Thymus (tissue), 11 donors: ENCODE data around the gene BBS12. TPM values are rescaled to one million over a fixed set of nuclear protein-coding genes. Genes with fewer than 3 reads are reported as not detected.
A peak's percentile ranks its signal among the peaks of the same experiment; 100 is the strongest.

Experiments
- DNase-seq, 9 donors: peaks; one replicate each; pipeline ENCODE4 v3.0.0-alpha.2; 2013; ENCODE audit warnings: low spot score in 9 of 9, low read depth in 6 of 9, missing footprints in 1 of 9
- H3K27ac ChIP-seq, 2 donors: one replicate each; pipeline ENCODE4 v1.5.1; 2013; ENCODE audit warnings: control low read depth in 1 of 2, low read depth in 1 of 2, low read length in 1 of 2, mild to moderate bottlenecking in 1 of 2, moderate library complexity in 1 of 2
- H3K27me3 ChIP-seq, 2 donors: one replicate each; pipeline ENCODE4 v1.5.1; 2013; ENCODE audit warnings: low read length in 1 of 2; ENCODE audit not compliant: control insufficient read depth in 2 of 2, insufficient read depth in 1 of 2
- H3K36me3 ChIP-seq, 2 donors: one replicate each; pipeline ENCODE4 v1.5.1; 2013; ENCODE audit warnings: low read length in 1 of 2, mild to moderate bottlenecking in 1 of 2, moderate library complexity in 1 of 2; ENCODE audit not compliant: control insufficient read depth in 2 of 2, insufficient read depth in 2 of 2
- H3K4me1 ChIP-seq, 2 donors: one replicate each; pipeline ENCODE4 v1.5.1; 2013; ENCODE audit warnings: low read length in 2 of 2; ENCODE audit not compliant: control insufficient read depth in 2 of 2, insufficient read depth in 2 of 2
- H3K4me3 ChIP-seq, 2 donors: one replicate each; pipeline ENCODE4 v1.5.1; 2013; ENCODE audit warnings: low read length in 2 of 2, control low read depth in 1 of 2, mild to moderate bottlenecking in 1 of 2
- H3K9me3 ChIP-seq, 2 donors: one replicate each; pipeline ENCODE4 v1.5.1; 2013; ENCODE audit warnings: low read length in 1 of 2, mild to moderate bottlenecking in 1 of 2; ENCODE audit not compliant: control insufficient read depth in 2 of 2, insufficient read depth in 1 of 2
- WGBS: extraction: QIAGEN DNeasy Blood & Tissue Kit; methylation state at CpG from one replicate; pipeline ENCODE4 v1.1.7; 2013; 5-methylcytosine and 5-hydroxymethylcytosine counted together
- polyA plus RNA-seq: library from polyadenylated mRNA; stranded (reverse); fragments of 200-250 nt; gene quantifications from one replicate; pipeline ENCODE4 v1.2.3, GENCODE V29; 2013
- total RNA-seq: library from RNA; stranded (reverse); fragments of 120-200 nt; gene quantifications from one replicate; pipeline ENCODE4 v1.2.4, GENCODE V29; 2013
- donor health status: healthy.

Gene BBS12
- total and polyA plus RNA-seq, 2 donors = 3.3 to 3.9 TPM

- no peaks in the 10 kb centered on the region for H3K9me3 ChIP-seq
- no peak overlapping the region for H3K4me3 ChIP-seq
- H3K36me3 ChIP-seq = no peaks in the 10 kb centered on the region
- no peak overlapping the region for H3K27ac ChIP-seq
- peak in 5 of 9 donors; percentile 4 to 58 (median 21) for DNase-seq
- no peaks in the 10 kb centered on the region for H3K4me1 ChIP-seq
- 51% methylated on average over 2 of the region's 2 CpGs for WGBS
- H3K27me3 ChIP-seq = no peaks in the 10 kb centered on the region
Measured at GRCh38 chr4:122758033-122758432, 25.5 kb downstream of the BBS12 start.

- no peak overlapping the region for H3K27ac ChIP-seq
- no peaks in the 10 kb centered on the region for H3K36me3 ChIP-seq
- no peak for DNase-seq
- H3K4me3 ChIP-seq = no peak overlapping the region
- no peaks in the 10 kb centered on the region for H3K27me3 ChIP-seq
- no peaks in the 10 kb centered on the region for H3K9me3 ChIP-seq
- 72% methylated on average over 3 of the region's 3 CpGs for WGBS
- H3K4me1 ChIP-seq = no peaks in the 10 kb centered on the region
Measured at GRCh38 chr4:122759639-122760310, 27.3 kb downstream of the BBS12 start.

GRCh38 chr4:122762520-122762919 is 30.0 kb downstream of the BBS12 start:
- Histone ChIP-seq H3K9me3 (no peaks in the 10 kb centered on the region), H3K36me3 (no peaks in the 10 kb centered on the region), H3K27me3 (no peaks in the 10 kb centered on the region), H3K4me1 (no peaks in the 10 kb centered on the region), H3K27ac (no peak overlapping the region), H3K4me3 (no peak overlapping the region)
- 6% methylated on average over 2 of the region's 2 CpGs for WGBS
- peak in 4 of 9 donors; percentile 1 to 49 (median 22) for DNase-seq

GRCh38 chr4:122762966-122763716 is 30.6 kb downstream of the BBS12 start:
- Histone ChIP-seq H3K27me3 (no peaks in the 10 kb centered on the region), H3K27ac (no peak overlapping the region), H3K4me1 (no peaks in the 10 kb centered on the region), H3K9me3 (no peaks in the 10 kb centered on the region), H3K36me3 (no peaks in the 10 kb centered on the region), H3K4me3 (no peak overlapping the region)
- WGBS = 94% methylated on average over 14 of the region's 14 CpGs
- no peak for DNase-seq

GRCh38 chr4:122764071-122764820 is 31.7 kb downstream of the BBS12 start:
- 97% methylated on average over 5 of the region's 5 CpGs for WGBS
- DNase-seq = no peak
- H3K4me1 ChIP-seq = no peaks in the 10 kb centered on the region
- no peaks in the 10 kb centered on the region for H3K27me3 ChIP-seq
- H3K9me3 ChIP-seq = no peaks in the 10 kb centered on the region
- H3K27ac ChIP-seq = no peak overlapping the region
- no peak overlapping the region for H3K4me3 ChIP-seq
- H3K36me3 ChIP-seq = no peaks in the 10 kb centered on the region

- Histone ChIP-seq H3K27me3 (no peaks in the 10 kb centered on the region), H3K9me3 (no peaks in the 10 kb centered on the region), H3K4me3 (no peak overlapping the region), H3K27ac (no peak overlapping the region), H3K36me3 (no peaks in the 10 kb centered on the region), H3K4me1 (no peaks in the 10 kb centered on the region)
- no peak for DNase-seq
- WGBS = 92% methylated on average over 1 of the region's 1 CpG
Measured at GRCh38 chr4:122764821-122765215, 32.3 kb downstream of the BBS12 start.

GRCh38 chr4:122765692-122766352 is 33.3 kb downstream of the BBS12 start:
- Histone ChIP-seq H3K4me3 (no peak overlapping the region), H3K9me3 (no peaks in the 10 kb centered on the region), H3K36me3 (no peaks in the 10 kb centered on the region), H3K27ac (no peak overlapping the region), H3K4me1 (no peaks in the 10 kb centered on the region), H3K27me3 (no peaks in the 10 kb centered on the region)
- DNase-seq = no peak
- WGBS = 98% methylated on average over 7 of the region's 7 CpGs

- 99% methylated on average over 3 of the region's 3 CpGs for WGBS
- no peaks in the 10 kb centered on the region for H3K4me1 ChIP-seq
Measured at GRCh38 chr4:122766353-122766705, 33.8 kb downstream of the BBS12 start.

GRCh38 chr4:122766950-122767349 is 34.4 kb downstream of the BBS12 start:
- no peak for DNase-seq
- no peaks in the 10 kb centered on the region for H3K9me3 ChIP-seq
- H3K27me3 ChIP-seq = no peaks in the 10 kb centered on the region
- H3K27ac ChIP-seq = no peak overlapping the region
- 86% methylated on average over 2 of the region's 2 CpGs for WGBS
- H3K4me1 ChIP-seq = no peaks in the 10 kb centered on the region
- no peaks in the 10 kb centered on the region for H3K36me3 ChIP-seq
- H3K4me3 ChIP-seq = no peak overlapping the region

More at GRCh38 chr4:122766353-122766705, 33.8 kb downstream of the BBS12 start:
- no peak overlapping the region for H3K4me3 ChIP-seq
- H3K27ac ChIP-seq = no peak overlapping the region
- no peaks in the 10 kb centered on the region for H3K9me3 ChIP-seq
- DNase-seq = no peak
- no peaks in the 10 kb centered on the region for H3K36me3 ChIP-seq
- H3K27me3 ChIP-seq = no peaks in the 10 kb centered on the region
